Lower leg skin (tissue), 3 donors: Measurements from ENCODE around the gene ST6GAL1.

Source experiments
- POLR2A ChIP-seq, 2 donors: fragments of 450-650 bp; IDR thresholded peaks; one replicate each; pipeline ENCODE4 v1.6.1; 2016 to 2017; ENCODE audit warnings: antibody characterized with exemption in 2 of 2, mild to moderate bottlenecking in 1 of 2, moderate library complexity in 1 of 2
- TF ChIP-seq, protein P1 (sequence below), 3 donors: fragments of 450-650 bp; IDR thresholded peaks; one replicate each; pipeline ENCODE4 v1.5.1; 2016; ENCODE audit warnings: antibody characterized with exemption in 3 of 3, mild to moderate bottlenecking in 3 of 3, moderate library complexity in 2 of 3

DNA sequence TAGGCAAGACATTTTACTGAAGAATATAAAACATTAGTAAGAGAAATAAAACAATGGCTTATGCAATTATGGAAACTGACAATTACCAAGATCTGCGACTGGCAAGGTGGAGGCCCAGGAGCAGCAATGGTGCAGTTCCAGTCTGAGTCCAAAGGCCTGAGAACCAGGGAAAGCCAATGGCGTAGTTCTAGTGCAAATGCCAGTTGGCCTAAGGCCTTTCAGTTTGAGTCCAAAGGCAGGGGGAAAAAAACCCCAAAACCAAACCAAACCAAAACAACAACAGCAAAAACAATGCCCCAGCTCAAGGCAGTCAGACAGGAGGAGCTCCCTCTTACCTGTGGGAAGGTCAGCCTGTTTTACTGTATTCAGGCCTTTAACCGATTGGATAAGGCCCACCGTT lies 72.6 kb downstream of the ST6GAL1 start:
- TF ChIP-seq, protein P1, sequence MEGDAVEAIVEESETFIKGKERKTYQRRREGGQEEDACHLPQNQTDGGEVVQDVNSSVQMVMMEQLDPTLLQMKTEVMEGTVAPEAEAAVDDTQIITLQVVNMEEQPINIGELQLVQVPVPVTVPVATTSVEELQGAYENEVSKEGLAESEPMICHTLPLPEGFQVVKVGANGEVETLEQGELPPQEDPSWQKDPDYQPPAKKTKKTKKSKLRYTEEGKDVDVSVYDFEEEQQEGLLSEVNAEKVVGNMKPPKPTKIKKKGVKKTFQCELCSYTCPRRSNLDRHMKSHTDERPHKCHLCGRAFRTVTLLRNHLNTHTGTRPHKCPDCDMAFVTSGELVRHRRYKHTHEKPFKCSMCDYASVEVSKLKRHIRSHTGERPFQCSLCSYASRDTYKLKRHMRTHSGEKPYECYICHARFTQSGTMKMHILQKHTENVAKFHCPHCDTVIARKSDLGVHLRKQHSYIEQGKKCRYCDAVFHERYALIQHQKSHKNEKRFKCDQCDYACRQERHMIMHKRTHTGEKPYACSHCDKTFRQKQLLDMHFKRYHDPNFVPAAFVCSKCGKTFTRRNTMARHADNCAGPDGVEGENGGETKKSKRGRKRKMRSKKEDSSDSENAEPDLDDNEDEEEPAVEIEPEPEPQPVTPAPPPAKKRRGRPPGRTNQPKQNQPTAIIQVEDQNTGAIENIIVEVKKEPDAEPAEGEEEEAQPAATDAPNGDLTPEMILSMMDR (IDR thresholded peaks at IDR 0.05) = no peak
- no peak for TF ChIP-seq POLR2A (IDR thresholded peaks at IDR 0.05)
